Body of pancreas (tissue), 4 donors: ENCODE results near the gene ELL.

ENCODE experiments used
- POLR2A ChIP-seq, 3 donors: fragments of 450-650 bp; IDR thresholded peaks; one replicate each; pipeline ENCODE4 v1.6.1; 2016; ENCODE audit warnings: antibody characterized with exemption in 3 of 3, mild to moderate bottlenecking in 2 of 3
- TF ChIP-seq, protein P1 (sequence below), 7 experiments: fragments of 450-650 bp in 4 of 7; fragments of 200-600 bp in 3 of 7; sonication (generic) in 3 of 7; IDR thresholded peaks; one replicate each; pipeline ENCODE4 v1.5.1; 2016 to 2019; ENCODE audit warnings: antibody characterized with exemption in 7 of 7

GRCh38 chr19:18446811-18447359 is 75.0 kb downstream of the ELL start:
- TF ChIP-seq, protein P1, sequence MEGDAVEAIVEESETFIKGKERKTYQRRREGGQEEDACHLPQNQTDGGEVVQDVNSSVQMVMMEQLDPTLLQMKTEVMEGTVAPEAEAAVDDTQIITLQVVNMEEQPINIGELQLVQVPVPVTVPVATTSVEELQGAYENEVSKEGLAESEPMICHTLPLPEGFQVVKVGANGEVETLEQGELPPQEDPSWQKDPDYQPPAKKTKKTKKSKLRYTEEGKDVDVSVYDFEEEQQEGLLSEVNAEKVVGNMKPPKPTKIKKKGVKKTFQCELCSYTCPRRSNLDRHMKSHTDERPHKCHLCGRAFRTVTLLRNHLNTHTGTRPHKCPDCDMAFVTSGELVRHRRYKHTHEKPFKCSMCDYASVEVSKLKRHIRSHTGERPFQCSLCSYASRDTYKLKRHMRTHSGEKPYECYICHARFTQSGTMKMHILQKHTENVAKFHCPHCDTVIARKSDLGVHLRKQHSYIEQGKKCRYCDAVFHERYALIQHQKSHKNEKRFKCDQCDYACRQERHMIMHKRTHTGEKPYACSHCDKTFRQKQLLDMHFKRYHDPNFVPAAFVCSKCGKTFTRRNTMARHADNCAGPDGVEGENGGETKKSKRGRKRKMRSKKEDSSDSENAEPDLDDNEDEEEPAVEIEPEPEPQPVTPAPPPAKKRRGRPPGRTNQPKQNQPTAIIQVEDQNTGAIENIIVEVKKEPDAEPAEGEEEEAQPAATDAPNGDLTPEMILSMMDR (IDR thresholded peaks at IDR 0.05), result no peak
- no peak for TF ChIP-seq POLR2A (IDR thresholded peaks at IDR 0.05)
